KMS-11 (cell line): ENCODE results near the gene GPR31.

ENCODE experiments used
- H2AFZ ChIP-seq: fragments of 200-600 bp; sonication (generic); 2 replicates; pipeline ENCODE4 v1.6.1; 2016; ENCODE audit warnings: antibody characterized with exemption, mixed run types, low read depth
- H3K27ac ChIP-seq: fragments of 200-600 bp; sonication (generic); 2 replicates; pipeline ENCODE4 v1.6.1; 2016; ENCODE audit warnings: mild to moderate bottlenecking, mixed run types
- H3K27me3 ChIP-seq: fragments of 200-600 bp; sonication (generic); 2 replicates; pipeline ENCODE4 v1.6.1; 2017; ENCODE audit warnings: mild to moderate bottlenecking, low read depth, mixed run types, moderate library complexity; ENCODE audit not compliant: insufficient read depth
- H3K36me3 ChIP-seq: fragments of 200-600 bp; sonication (generic); 2 replicates; pipeline ENCODE4 v1.6.1; 2017; ENCODE audit warnings: mild to moderate bottlenecking, mixed run types; ENCODE audit not compliant: insufficient read depth
- H3K4me1 ChIP-seq: fragments of 200-600 bp; sonication (generic); 2 replicates; pipeline ENCODE4 v1.6.1; 2016; ENCODE audit warnings: mild to moderate bottlenecking, low read depth, mixed run types; ENCODE audit not compliant: poor library complexity, severe bottlenecking
- H3K4me2 ChIP-seq: fragments of 200-600 bp; sonication (generic); 2 replicates; pipeline ENCODE4 v1.7.0; 2016; ENCODE audit warnings: mild to moderate bottlenecking, mixed run types
- H3K4me3 ChIP-seq: fragments of 200-600 bp; sonication (generic); IDR thresholded peaks from 2 replicates; pipeline ENCODE4 v1.6.1; 2017; ENCODE audit warnings: low read depth, low read length, mixed read lengths; ENCODE audit not compliant: insufficient read depth
- H3K79me2 ChIP-seq: fragments of 200-600 bp; sonication (generic); 2 replicates; pipeline ENCODE4 v1.6.1; 2016; ENCODE audit warnings: low read depth, mixed run types; ENCODE audit not compliant: insufficient read depth
- H3K9ac ChIP-seq: fragments of 200-600 bp; sonication (generic); 2 replicates; pipeline ENCODE4 v1.6.1; 2016; ENCODE audit warnings: mild to moderate bottlenecking, mixed run types
- H4K20me1 ChIP-seq: fragments of 200-600 bp; sonication (generic); 2 replicates; pipeline ENCODE4 v1.6.1; 2016; ENCODE audit warnings: mild to moderate bottlenecking, mixed run types; ENCODE audit not compliant: insufficient read depth
- CTCF ChIP-seq: fragments of 200-600 bp; sonication (generic); conservative IDR thresholded peaks from 2 replicates; pipeline ENCODE4 v1.6.1; 2017; ENCODE audit warnings: low read depth, mild to moderate bottlenecking, antibody characterized with exemption, low read length, moderate library complexity, mixed read lengths

The GPR31 gene

GRCh38 chr6:167165858-167166471 lies 8.2 kb upstream of the GPR31 start:
- Histone ChIP-seq H3K36me3 (no peaks in the 10 kb centered on the region), H3K27me3 (no peaks in the 10 kb centered on the region), H2AFZ (no peak overlapping the region), H3K9ac (no peak overlapping the region), H3K4me2 (no peak overlapping the region), H4K20me1 (no peaks in the 10 kb centered on the region), H3K27ac (no peak overlapping the region), H3K4me1 (no peaks in the 10 kb centered on the region), H3K4me3 (no peak overlapping the region), H3K79me2 (no peaks in the 10 kb centered on the region)
- TF ChIP-seq CTCF: no peak

- H3K4me1 ChIP-seq: no peaks in the 10 kb centered on the region
- no peak overlapping the region for H3K9ac ChIP-seq
- H3K4me2 ChIP-seq: no peak overlapping the region
- no peaks in the 10 kb centered on the region for H3K36me3 ChIP-seq
- no peak overlapping the region for H3K27ac ChIP-seq
- no peak for TF ChIP-seq CTCF
- no peaks in the 10 kb centered on the region for H3K79me2 ChIP-seq
- no peak overlapping the region for H3K4me3 ChIP-seq
- no peaks in the 10 kb centered on the region for H4K20me1 ChIP-seq
- H3K27me3 ChIP-seq: no peaks in the 10 kb centered on the region
- no peak overlapping the region for H2AFZ ChIP-seq
Observed at GRCh38 chr6:167164261-167164660, 6.5 kb upstream of the GPR31 start.

- Histone ChIP-seq H3K4me3 (no peak overlapping the region), H4K20me1 (no peaks in the 10 kb centered on the region), H3K79me2 (no peaks in the 10 kb centered on the region), H3K4me1 (no peaks in the 10 kb centered on the region), H3K27ac (no peak overlapping the region), H2AFZ (no peak overlapping the region), H3K4me2 (no peak overlapping the region), H3K36me3 (no peaks in the 10 kb centered on the region), H3K27me3 (no peaks in the 10 kb centered on the region), H3K9ac (no peak overlapping the region)
- no peak for TF ChIP-seq CTCF
Observed at GRCh38 chr6:167163476-167164011, 5.8 kb upstream of the GPR31 start.

- no peak overlapping the region for H2AFZ ChIP-seq
- H3K36me3 ChIP-seq: no peaks in the 10 kb centered on the region
- no peaks in the 10 kb centered on the region for H3K79me2 ChIP-seq
- H4K20me1 ChIP-seq: no peaks in the 10 kb centered on the region
- no peaks in the 10 kb centered on the region for H3K27me3 ChIP-seq
- TF ChIP-seq CTCF: no peak
- H3K27ac ChIP-seq: no peak overlapping the region
- H3K4me3 ChIP-seq: no peak overlapping the region
- no peaks in the 10 kb centered on the region for H3K4me1 ChIP-seq
- H3K4me2 ChIP-seq: no peak overlapping the region
- H3K9ac ChIP-seq: no peak overlapping the region
Observed at GRCh38 chr6:167162591-167162990, 4.8 kb upstream of the GPR31 start.
